ENCODE measurements around the gene NDUFV1. TPM values are rescaled to one million over a fixed set of nuclear protein-coding genes. Genes with fewer than 3 reads are reported as not detected.
A peak's percentile ranks its signal among the peaks of the same experiment; 100 is the strongest.

The NDUFV1 gene
- total and polyA plus RNA-seq, 9 of the 15 experiments (the other 6 are each of a cell fraction or from before 2014, with no cell fraction given), result 10.8 to 423 (median 209) TPM

DNA sequence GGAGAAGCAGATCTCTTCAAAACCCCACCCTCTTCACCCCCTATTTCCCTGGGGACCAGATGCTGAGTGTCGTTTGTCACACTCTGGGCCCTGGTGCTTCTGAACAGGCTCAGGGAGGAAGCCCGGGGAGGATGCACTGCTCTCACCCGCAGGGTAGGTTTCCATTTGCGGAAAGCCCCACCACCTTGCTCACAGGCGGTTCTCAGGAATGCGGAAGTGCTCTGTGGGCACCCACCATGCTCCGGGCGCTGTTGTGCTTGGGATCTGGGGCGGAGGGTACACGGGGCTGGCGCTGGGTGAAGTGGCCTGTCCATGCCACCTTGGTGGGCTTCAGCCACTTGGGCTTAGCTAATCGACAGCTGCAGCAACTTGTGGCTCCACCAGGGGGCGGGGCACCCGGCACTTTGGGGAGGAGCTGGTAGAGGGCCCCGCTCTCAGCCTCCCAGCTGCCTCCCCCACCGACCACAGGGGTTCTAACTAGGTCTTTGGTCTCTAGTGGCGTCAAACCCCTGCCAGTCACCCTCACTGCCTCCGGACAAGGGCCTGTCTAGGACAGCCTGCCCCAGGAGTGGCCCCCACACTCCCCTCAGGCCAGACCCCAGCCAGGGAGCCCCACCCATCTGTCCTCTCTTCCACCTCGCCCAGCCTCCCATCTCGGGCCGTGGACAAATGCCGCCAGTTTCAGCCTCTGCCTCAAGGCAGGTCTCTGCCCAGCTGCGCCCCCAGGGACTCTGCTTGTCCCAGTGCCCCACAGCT lies 7.4 kb downstream of the NDUFV1 start:
- peak overlapping the region; percentile 52 for H3K4me2 ChIP-seq (ENCODE audit: insufficient read depth, low read length)
- POLR2A ChIA-PET, result interaction anchor here (0.6 to 3.4 kb wide), 6 partner anchors 9 to 229 kb away, joined by 3 to 36 read pairs (median 4); partner anchors contain the start of gene NUDT8
- peak; percentile 77 for FAIRE-seq
- TF ChIP-seq NEUROD1 (IDR thresholded peaks at IDR 0.05; ENCODE audit: borderline replicate concordance, low read depth, low read length, partially characterized antibody) (no peak), RUNX1 (IDR thresholded peaks at IDR 0.05; ENCODE audit: low read depth) (0 out of 2 replicates have a peak, but pooled peaks have one; percentile 18), SUPT5H (IDR thresholded peaks at IDR 0.05) (0 out of 2 replicates have a peak, but pooled peaks have one; percentile 29), FOXP1 (CRISPR knock-in tag; IDR thresholded peaks at IDR 0.05) (peak; percentile 41; the same call in 1 of the 2 replicates), FOXO4 (CRISPR knock-in tag; IDR thresholded peaks at IDR 0.05) (no peak), RBM22 (IDR thresholded peaks at IDR 0.05; ENCODE audit: low read depth, low read length, poor library complexity, severe bottlenecking) (peak; percentile 34), PHB (CRISPR knock-in tag; IDR thresholded peaks at IDR 0.05) (no peak), KDM5B (IDR thresholded peaks at IDR 0.05; ENCODE audit: insufficient replicate concordance, low read depth, low read length) (peak; percentile 20), SPI1 (IDR thresholded peaks at IDR 0.05; ENCODE audit: borderline replicate concordance, low read depth, low read length) (peak; percentile 80; the same call in 1 of the 2 replicates), ZBTB33 (CRISPR knock-in tag; IDR thresholded peaks at IDR 0.05) (peak; percentile 58), POLR2G (IDR thresholded peaks at IDR 0.05; ENCODE audit: low read depth, low read length) (peak; percentile 75)
- TF ChIP-seq, protein P1, sequence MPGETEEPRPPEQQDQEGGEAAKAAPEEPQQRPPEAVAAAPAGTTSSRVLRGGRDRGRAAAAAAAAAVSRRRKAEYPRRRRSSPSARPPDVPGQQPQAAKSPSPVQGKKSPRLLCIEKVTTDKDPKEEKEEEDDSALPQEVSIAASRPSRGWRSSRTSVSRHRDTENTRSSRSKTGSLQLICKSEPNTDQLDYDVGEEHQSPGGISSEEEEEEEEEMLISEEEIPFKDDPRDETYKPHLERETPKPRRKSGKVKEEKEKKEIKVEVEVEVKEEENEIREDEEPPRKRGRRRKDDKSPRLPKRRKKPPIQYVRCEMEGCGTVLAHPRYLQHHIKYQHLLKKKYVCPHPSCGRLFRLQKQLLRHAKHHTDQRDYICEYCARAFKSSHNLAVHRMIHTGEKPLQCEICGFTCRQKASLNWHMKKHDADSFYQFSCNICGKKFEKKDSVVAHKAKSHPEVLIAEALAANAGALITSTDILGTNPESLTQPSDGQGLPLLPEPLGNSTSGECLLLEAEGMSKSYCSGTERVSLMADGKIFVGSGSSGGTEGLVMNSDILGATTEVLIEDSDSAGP (CRISPR knock-in tag; IDR thresholded peaks at IDR 0.05), result no peak

More for the DNA sequence above, 7.4 kb downstream of the NDUFV1 start:
- Histone ChIP-seq H3K36me3 (ENCODE audit: control insufficient read depth, insufficient read depth, low read length) (peaks cover 46% of the 10 kb centered on the region; the same call in 2 of the 3 replicates), H3K9ac (ENCODE audit: insufficient read depth in 1 of 2, low read depth in 2 of 2, low read length in 2 of 2) (peak overlapping the region; percentile 29 to 87; a peak in 3 of 4 replicates), H3K4me1 (replicated peaks in 1 of 2; ENCODE audit: control insufficient read depth in 2 of 2, insufficient read depth in 2 of 2, low read length in 2 of 2) (peaks cover 9 to 72% of the 10 kb centered on the region in 2 experiments; a peak in 4 of 5 replicates), H3K27me3 (ENCODE audit: control insufficient read depth in 2 of 2, insufficient read depth in 2 of 2, low read length in 2 of 2) (no peaks in the 10 kb centered on the region), H3K4me3 (no peak overlapping the region), H3K79me2 (ENCODE audit: control insufficient read depth, insufficient read depth, low read length) (peaks cover 5% of the 10 kb centered on the region; the same call in 2 of the 3 replicates), H2AFZ (ENCODE audit: low read depth, low read length) (peak overlapping the region; percentile 64), H3K9me3 (replicated peaks; ENCODE audit: control insufficient read depth, insufficient read depth, low read depth, low read length) (0 out of 2 replicates have a peak, but pooled peaks cover 2% of the 10 kb centered on the region), H3K9me1 (ENCODE audit: control insufficient read depth, insufficient read depth, low read length) (no peaks in the 10 kb centered on the region), H3K27ac (ENCODE audit: extremely low read depth, low read depth, low read length) (peak overlapping the region; percentile 44; the same call in 2 of the 3 replicates), H4K20me1 (replicated peaks; ENCODE audit: control insufficient read depth, insufficient read depth, low read length) (no peaks in the 10 kb centered on the region)
- peak; percentile 64 to 79 (median 77) for DNase-seq (ENCODE audit: extremely low read depth in 1 of 4, low spot score in 3 of 4)
- no TSS peak for BruUV-seq (replicated peaks)
- peak; percentile 89 for ATAC-seq
- intact Hi-C loops (cut with micrococcal nuclease), result no loop called here
- 30% methylated on average over 19 of the region's 23 CpGs for WGBS (ENCODE audit: insufficient coverage, low coverage, missing lambda C conversion rate)
- in situ Hi-C loops (cut with MboI), result no loop called here
- CTCF ChIA-PET (ENCODE audit: low intra/inter-chr PET ratio), result interaction anchor here (0.6 to 1.0 kb wide), 2 partner anchors 16 to 1422 kb away, joined by 3 read pairs; partner anchors contain the start of gene NUDT8
